K562 (cell line): ENCODE measurements around the gene MTG1. TPM values are rescaled to one million over a fixed set of nuclear protein-coding genes. Genes with fewer than 3 reads are reported as not detected.

ENCODE experiments used
- ARHGAP35 ChIP-seq: fragments of 450-650 bp; IDR thresholded peaks from 2 replicates; pipeline ENCODE4 v1.6.1; 2018; ENCODE audit not compliant: partially characterized antibody
- BRD9 ChIP-seq: fragments of 450-650 bp; IDR thresholded peaks from 2 replicates; pipeline ENCODE4 v1.6.1; 2018; ENCODE audit warnings: low read depth; ENCODE audit not compliant: partially characterized antibody
- FOSL1 ChIP-seq: fragments of 200-800 bp; sonication (Bioruptor generic); conservative IDR thresholded peaks from 2 replicates; pipeline ENCODE4 v1.6.1; 2016; ENCODE audit warnings: missing genetic modification characterization, missing compliant biosample characterization
- FOXA1 ChIP-seq: fragments of 450-650 bp; IDR thresholded peaks from 2 replicates; pipeline ENCODE4 v1.6.1; 2016; ENCODE audit warnings: mild to moderate bottlenecking, borderline replicate concordance
- FUS ChIP-seq: fragments of 200-400 bp; formaldehyde crosslinking; optimal IDR thresholded peaks from 2 replicates; pipeline ENCODE3; 2017; ENCODE audit warnings: low read depth, low read length
- KLF1 ChIP-seq: fragments of 450-650 bp; IDR thresholded peaks from 2 replicates; pipeline ENCODE4 v1.6.1; 2016; ENCODE audit warnings: missing genetic modification characterization, missing compliant biosample characterization
- LCOR ChIP-seq: sonication (generic); formaldehyde crosslinking; IDR thresholded peaks from 2 replicates; pipeline ENCODE4 v1.8.0; 2022; ENCODE audit warnings: mild to moderate bottlenecking, missing genetic modification reagents
- PHB ChIP-seq: fragments of 250-450 bp; sonication (Bioruptor Pico); IDR thresholded peaks from 2 replicates; pipeline ENCODE4 v1.5.0; 2021
- SNRNP70 ChIP-seq: fragments of 200-400 bp; formaldehyde crosslinking; optimal IDR thresholded peaks from 2 replicates; pipeline ENCODE3; 2017; ENCODE audit warnings: low read depth, low read length
- TAF1 ChIP-seq: IDR thresholded peaks from 2 replicates; pipeline ENCODE4 v1.6.1; 2011; ENCODE audit warnings: mild to moderate bottlenecking, low read length, moderate library complexity; ENCODE audit not compliant: insufficient read depth, control insufficient read depth, severe bottlenecking; ENCODE audit errors: extremely low read depth
- TEAD2 ChIP-seq: fragments of 450-650 bp; IDR thresholded peaks from 2 replicates; pipeline ENCODE4 v1.6.1; 2016; ENCODE audit warnings: missing genetic modification characterization, control low read depth, missing compliant biosample characterization
- TEAD4 ChIP-seq, 2 experiments: sonication (generic) in 1 of 2; formaldehyde crosslinking in 1 of 2; IDR thresholded peaks; 2 replicates each; pipeline versions ENCODE4 v1.6.1 to v1.8.0; 2012 to 2022; ENCODE audit warnings: borderline replicate concordance in 1 of 2, inconsistent platforms in 1 of 2, low read length in 1 of 2, mild to moderate bottlenecking in 1 of 2, missing genetic modification reagents in 1 of 2
- YBX1 ChIP-seq: fragments of 450-650 bp; IDR thresholded peaks from 2 replicates; pipeline ENCODE4 v1.7.1; 2016; ENCODE audit warnings: mild to moderate bottlenecking
- ZFX ChIP-seq: sonication (generic); formaldehyde crosslinking; IDR thresholded peaks from 2 replicates; pipeline ENCODE4 v1.8.0; 2022; ENCODE audit warnings: mild to moderate bottlenecking, missing genetic modification reagents, moderate library complexity
- ZNF24 ChIP-seq: fragments of 450-650 bp; IDR thresholded peaks from 2 replicates; pipeline ENCODE4 v1.6.1; 2016
- polyA plus RNA-seq, 8 experiments: library from polyadenylated mRNA; depleted of rRNA in 4 of 8; stranded (reverse) in 5 of 8; unstranded in 3 of 8; fragments of >200 nt; fragmentation: Nextera tagmentation in 2 of 8; fragmentation: Illumina TruSeq in 1 of 8; extraction: Ambion mirVana in 2 of 8; extraction: Trizol in 1 of 8; gene quantifications; 2 replicates each; pipeline versions ENCODE4 v1.2.1 to v1.2.3, GENCODE V29; 2011 to 2014; ENCODE audit warnings: inconsistent platforms in 1 of 8, missing spikeins in 1 of 8
- total RNA-seq, 7 experiments: library from RNA; depleted of rRNA in 6 of 7; stranded (reverse); fragments of >200 nt in 6 of 7; fragmentation: Illumina TruSeq in 2 of 7; extraction: Trizol in 2 of 7; gene quantifications; 2 replicates each; pipeline versions ENCODE4 v1.2.1 to v1.2.3, GENCODE V29; 2011 to 2021; ENCODE audit warnings: low replicate concordance in 1 of 7
- TF ChIP-seq, protein P1 (sequence below): fragments of 450-650 bp; IDR thresholded peaks from 2 replicates; pipeline ENCODE4 v1.6.1; 2016; ENCODE audit warnings: missing biosample characterization, missing genetic modification characterization
- TF ChIP-seq, protein P2 (sequence below), 2 experiments: fragments of 450-650 bp; IDR thresholded peaks; 2 replicates each; pipeline ENCODE4 v1.6.1; 2018; ENCODE audit warnings: mild to moderate bottlenecking in 2 of 2, low read depth in 1 of 2; ENCODE audit not compliant: partially characterized antibody in 2 of 2
- TF ChIP-seq, protein P3 (sequence below): fragments of 150-350 bp; conservative IDR thresholded peaks from 2 replicates; pipeline ENCODE4 v1.6.1; 2014; ENCODE audit warnings: low read length
- TF ChIP-seq, protein P4 (sequence below): fragments of 250-450 bp; sonication (Bioruptor Pico); IDR thresholded peaks from 2 replicates; pipeline ENCODE4 v1.5.1; 2021; ENCODE audit warnings: mild to moderate bottlenecking

The MTG1 gene
- total and polyA plus RNA-seq, 9 of the 15 experiments (the other 6 are each of a cell fraction or from before 2014, with no cell fraction given): 2.8 to 28.2 (median 15.4) TPM

DNA sequence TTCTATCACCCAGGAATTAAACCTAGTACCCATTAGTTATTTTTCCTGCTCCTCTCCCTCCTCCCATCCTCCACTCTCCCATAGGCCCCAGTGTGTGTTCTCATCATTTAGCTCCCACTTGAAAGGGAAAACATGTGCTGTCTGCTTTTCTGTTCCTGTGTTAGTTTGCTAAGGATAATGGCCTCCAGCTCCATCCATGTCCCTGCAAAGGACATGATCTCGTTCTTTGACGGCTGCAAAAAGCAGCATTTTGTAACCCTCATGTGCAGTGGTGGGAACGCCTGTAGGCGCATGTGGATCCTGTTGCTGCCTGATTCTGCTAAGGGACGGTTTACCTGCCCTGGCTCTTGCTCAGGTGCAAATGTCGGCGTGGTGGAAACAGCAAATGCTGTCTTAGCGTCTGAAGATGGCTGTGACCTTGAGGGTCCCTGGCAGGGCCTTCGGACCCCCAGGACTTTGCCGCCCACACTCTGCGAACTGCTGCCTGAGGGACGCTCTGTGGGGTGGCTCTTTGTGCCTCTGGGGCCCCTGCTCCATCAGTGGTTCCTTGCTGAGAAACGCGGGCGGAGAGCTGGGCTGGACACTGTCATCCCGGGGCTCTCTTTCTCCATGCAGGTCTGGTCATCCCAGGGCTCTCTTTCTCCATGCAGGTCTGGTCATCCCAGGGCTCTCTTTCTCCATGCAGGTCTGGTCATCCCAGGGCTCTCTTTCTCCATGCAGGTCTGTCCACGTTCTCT, 5.6 kb upstream of the MTG1 start (continued):
- 0 out of 2 replicates have a peak, but pooled peaks have one; percentile 40 for TF ChIP-seq ZNF24
- TF ChIP-seq LCOR: no peak
- peak; percentile 60 for TF ChIP-seq TAF1
- no peak for TF ChIP-seq FUS
- peak; percentile 52 for TF ChIP-seq ZFX (CRISPR knock-in tag)
- TF ChIP-seq KLF1 (tag): no peak
- TF ChIP-seq, protein P1, sequence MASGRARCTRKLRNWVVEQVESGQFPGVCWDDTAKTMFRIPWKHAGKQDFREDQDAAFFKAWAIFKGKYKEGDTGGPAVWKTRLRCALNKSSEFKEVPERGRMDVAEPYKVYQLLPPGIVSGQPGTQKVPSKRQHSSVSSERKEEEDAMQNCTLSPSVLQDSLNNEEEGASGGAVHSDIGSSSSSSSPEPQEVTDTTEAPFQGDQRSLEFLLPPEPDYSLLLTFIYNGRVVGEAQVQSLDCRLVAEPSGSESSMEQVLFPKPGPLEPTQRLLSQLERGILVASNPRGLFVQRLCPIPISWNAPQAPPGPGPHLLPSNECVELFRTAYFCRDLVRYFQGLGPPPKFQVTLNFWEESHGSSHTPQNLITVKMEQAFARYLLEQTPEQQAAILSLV (tag): no peak
- TF ChIP-seq ARHGAP35: no peak
- no peak for TF ChIP-seq FOXA1
- TF ChIP-seq TEAD4 (IDR thresholded peaks at IDR 0.05; ENCODE audit: low read length): 0 out of 2 replicates have a peak, but pooled peaks have one; percentile 28
- no peak for TF ChIP-seq TEAD4 (CRISPR knock-in tag; IDR thresholded peaks at IDR 0.05; ENCODE audit: borderline replicate concordance)
- TF ChIP-seq, protein P2, sequence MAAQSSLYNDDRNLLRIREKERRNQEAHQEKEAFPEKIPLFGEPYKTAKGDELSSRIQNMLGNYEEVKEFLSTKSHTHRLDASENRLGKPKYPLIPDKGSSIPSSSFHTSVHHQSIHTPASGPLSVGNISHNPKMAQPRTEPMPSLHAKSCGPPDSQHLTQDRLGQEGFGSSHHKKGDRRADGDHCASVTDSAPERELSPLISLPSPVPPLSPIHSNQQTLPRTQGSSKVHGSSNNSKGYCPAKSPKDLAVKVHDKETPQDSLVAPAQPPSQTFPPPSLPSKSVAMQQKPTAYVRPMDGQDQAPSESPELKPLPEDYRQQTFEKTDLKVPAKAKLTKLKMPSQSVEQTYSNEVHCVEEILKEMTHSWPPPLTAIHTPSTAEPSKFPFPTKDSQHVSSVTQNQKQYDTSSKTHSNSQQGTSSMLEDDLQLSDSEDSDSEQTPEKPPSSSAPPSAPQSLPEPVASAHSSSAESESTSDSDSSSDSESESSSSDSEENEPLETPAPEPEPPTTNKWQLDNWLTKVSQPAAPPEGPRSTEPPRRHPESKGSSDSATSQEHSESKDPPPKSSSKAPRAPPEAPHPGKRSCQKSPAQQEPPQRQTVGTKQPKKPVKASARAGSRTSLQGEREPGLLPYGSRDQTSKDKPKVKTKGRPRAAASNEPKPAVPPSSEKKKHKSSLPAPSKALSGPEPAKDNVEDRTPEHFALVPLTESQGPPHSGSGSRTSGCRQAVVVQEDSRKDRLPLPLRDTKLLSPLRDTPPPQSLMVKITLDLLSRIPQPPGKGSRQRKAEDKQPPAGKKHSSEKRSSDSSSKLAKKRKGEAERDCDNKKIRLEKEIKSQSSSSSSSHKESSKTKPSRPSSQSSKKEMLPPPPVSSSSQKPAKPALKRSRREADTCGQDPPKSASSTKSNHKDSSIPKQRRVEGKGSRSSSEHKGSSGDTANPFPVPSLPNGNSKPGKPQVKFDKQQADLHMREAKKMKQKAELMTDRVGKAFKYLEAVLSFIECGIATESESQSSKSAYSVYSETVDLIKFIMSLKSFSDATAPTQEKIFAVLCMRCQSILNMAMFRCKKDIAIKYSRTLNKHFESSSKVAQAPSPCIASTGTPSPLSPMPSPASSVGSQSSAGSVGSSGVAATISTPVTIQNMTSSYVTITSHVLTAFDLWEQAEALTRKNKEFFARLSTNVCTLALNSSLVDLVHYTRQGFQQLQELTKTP (IDR thresholded peaks at IDR 0.05; ENCODE audit: low read depth in 1 of 2, partially characterized antibody in 2 of 2): peak in 1 of 2 experiments; percentile 34
- no peak for TF ChIP-seq YBX1
- TF ChIP-seq TEAD2 (tag): no peak
- TF ChIP-seq, protein P3, sequence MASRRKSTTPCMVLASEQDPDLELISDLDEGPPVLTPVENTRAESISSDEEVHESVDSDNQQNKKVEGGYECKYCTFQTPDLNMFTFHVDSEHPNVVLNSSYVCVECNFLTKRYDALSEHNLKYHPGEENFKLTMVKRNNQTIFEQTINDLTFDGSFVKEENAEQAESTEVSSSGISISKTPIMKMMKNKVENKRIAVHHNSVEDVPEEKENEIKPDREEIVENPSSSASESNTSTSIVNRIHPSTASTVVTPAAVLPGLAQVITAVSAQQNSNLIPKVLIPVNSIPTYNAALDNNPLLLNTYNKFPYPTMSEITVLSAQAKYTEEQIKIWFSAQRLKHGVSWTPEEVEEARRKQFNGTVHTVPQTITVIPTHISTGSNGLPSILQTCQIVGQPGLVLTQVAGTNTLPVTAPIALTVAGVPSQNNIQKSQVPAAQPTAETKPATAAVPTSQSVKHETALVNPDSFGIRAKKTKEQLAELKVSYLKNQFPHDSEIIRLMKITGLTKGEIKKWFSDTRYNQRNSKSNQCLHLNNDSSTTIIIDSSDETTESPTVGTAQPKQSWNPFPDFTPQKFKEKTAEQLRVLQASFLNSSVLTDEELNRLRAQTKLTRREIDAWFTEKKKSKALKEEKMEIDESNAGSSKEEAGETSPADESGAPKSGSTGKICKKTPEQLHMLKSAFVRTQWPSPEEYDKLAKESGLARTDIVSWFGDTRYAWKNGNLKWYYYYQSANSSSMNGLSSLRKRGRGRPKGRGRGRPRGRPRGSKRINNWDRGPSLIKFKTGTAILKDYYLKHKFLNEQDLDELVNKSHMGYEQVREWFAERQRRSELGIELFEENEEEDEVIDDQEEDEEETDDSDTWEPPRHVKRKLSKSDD: no peak
- TF ChIP-seq BRD9: no peak
- TF ChIP-seq PHB (CRISPR knock-in tag): no peak
- TF ChIP-seq, protein P4, sequence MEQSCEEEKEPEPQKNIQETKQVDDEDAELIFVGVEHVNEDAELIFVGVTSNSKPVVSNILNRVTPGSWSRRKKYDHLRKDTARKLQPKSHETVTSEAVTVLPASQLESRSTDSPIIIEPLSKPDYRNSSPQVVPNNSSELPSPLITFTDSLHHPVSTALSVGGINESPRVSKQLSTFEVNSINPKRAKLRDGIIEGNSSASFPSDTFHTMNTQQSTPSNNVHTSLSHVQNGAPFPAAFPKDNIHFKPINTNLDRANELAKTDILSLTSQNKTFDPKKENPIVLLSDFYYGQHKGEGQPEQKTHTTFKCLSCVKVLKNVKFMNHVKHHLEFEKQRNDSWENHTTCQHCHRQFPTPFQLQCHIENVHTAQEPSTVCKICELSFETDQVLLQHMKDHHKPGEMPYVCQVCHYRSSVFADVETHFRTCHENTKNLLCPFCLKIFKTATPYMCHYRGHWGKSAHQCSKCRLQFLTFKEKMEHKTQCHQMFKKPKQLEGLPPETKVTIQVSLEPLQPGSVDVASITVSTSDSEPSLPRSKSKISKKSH (CRISPR knock-in tag): no peak
- TF ChIP-seq SNRNP70: no peak
- TF ChIP-seq FOSL1: no peak
